C4-2B (cell line): ENCODE results near the gene LRP1-AS.

ENCODE experiments used
- H3K27ac ChIP-seq: fragments of 450-650 bp; 2 replicates; pipeline ENCODE4 v1.5.1; 2017
- CTCF ChIP-seq: fragments of 450-650 bp; conservative IDR thresholded peaks from 2 replicates; pipeline ENCODE4 v1.5.1; 2017; ENCODE audit warnings: mild to moderate bottlenecking
- ZFX ChIP-seq: fragments of 450-650 bp; IDR thresholded peaks from 2 replicates; pipeline ENCODE4 v1.6.1; 2017

LRP1-AS gene

GRCh38 chr12:57130941-57131340 lies 16.5 kb downstream of the LRP1-AS start:
- no peak for TF ChIP-seq CTCF
- no peak for TF ChIP-seq ZFX
- H3K27ac ChIP-seq: no peak overlapping the region

- H3K27ac ChIP-seq: no peak overlapping the region
- TF ChIP-seq ZFX (no peak), CTCF (no peak)
Measured at GRCh38 chr12:57129889-57130288, 17.5 kb downstream of the LRP1-AS start.

GRCh38 chr12:57129321-57129842 lies 18.0 kb downstream of the LRP1-AS start:
- no peak overlapping the region for H3K27ac ChIP-seq
- TF ChIP-seq CTCF: no peak
- TF ChIP-seq ZFX: no peak

- peak overlapping the region; percentile 74 for H3K27ac ChIP-seq
- no peak for TF ChIP-seq CTCF
Measured at GRCh38 chr12:57128519-57129247, 18.7 kb downstream of the LRP1-AS start.

- H3K27ac ChIP-seq: peak within 1 kb of the TSS; percentile 74
- no peak for TF ChIP-seq ZFX
- TF ChIP-seq CTCF: no peak
Measured at GRCh38 chr12:57127726-57128518, 19.5 kb downstream of the LRP1-AS start, which contains the start of gene LRP1. LRP1 (plus strand) TSS chr12:57128483; CDS start chr12:57128965, 482 bp downstream.

GRCh38 chr12:57127101-57127725 lies 20.2 kb downstream of the LRP1-AS start:
- H3K27ac ChIP-seq: peak overlapping the region; percentile 74
- TF ChIP-seq ZFX: no peak
- TF ChIP-seq CTCF: no peak; the same call in 1 of the 2 replicates

- TF ChIP-seq ZFX (no peak), CTCF (no peak)
- H3K27ac ChIP-seq: no peak overlapping the region
Measured at GRCh38 chr12:57126561-57126960, 20.9 kb downstream of the LRP1-AS start.
